ENCODE data around the gene SAMD11. TPM values are rescaled to one million over a fixed set of nuclear protein-coding genes. Genes with fewer than 3 reads are reported as not detected.
A peak's percentile ranks its signal among the peaks of the same experiment; 100 is the strongest.

The SAMD11 gene
- total RNA-seq, 2 experiments from 2014 or later: not detected

DNA sequence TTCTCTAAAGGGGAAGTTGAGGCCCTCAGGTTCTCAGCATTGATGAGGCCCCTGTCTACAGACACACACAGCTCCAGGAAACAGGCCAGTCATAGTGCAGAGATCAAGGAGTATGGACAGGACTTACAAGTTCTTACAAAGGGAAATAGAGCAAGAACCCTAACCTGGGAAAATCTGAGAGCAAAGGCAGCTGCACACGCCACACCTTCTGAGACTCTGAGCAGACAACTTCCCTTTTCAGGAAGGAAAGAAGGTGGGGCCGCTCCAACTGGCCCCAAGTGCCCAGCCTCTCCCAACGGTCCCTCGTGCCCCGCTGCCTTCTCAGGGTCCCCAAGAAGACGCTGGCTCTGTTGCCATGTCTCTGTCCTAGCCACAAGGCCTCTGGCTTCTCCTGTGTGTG lies 31.8 kb downstream of the SAMD11 start:
- H3K36me3 Mint-ChIP-seq (ENCODE audit: low read depth): peaks cover 39% of the 10 kb centered on the region
- H3K27me3 Mint-ChIP-seq: no peaks in the 10 kb centered on the region
- no peak overlapping the region for H3K27ac Mint-ChIP-seq
- H3K4me3 Mint-ChIP-seq: no peak overlapping the region
- intact Hi-C loops (cut with DNase I, micrococcal nuclease): no loop called here
- CTCF ChIA-PET: no interaction called here
- no peaks in the 10 kb centered on the region for H3K9me3 Mint-ChIP-seq (ENCODE audit: low read depth)
- H3K4me1 Mint-ChIP-seq: peaks cover 13% of the 10 kb centered on the region
- ATAC-seq: no peak
- DNase-seq: no peak
- POLR2A ChIA-PET: no interaction called here

DNA sequence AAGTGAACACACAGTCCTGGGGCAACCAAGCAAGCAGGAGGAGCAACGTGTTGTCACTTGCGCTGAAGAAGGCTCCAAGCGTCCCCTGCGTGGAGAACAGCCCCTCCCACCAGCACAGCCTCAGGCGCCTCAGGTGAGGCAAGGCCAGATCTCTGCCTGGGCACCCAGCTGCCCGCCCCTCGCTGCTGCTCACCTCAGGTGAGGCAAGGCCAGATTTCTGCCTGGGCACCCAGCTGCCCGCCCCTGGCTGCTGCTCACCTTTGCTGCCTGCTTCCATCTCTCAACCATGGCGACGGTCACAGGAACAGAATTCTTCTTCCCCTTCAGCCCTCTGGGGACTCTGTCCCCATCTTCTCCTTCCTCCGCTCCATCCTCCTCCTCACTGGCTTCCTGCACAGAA lies 32.9 kb downstream of the SAMD11 start:
- CTCF ChIA-PET: no interaction called here
- DNase-seq (no peak), ATAC-seq (no peak)
- POLR2A ChIA-PET: no interaction called here
- Mint-ChIP-seq H3K27me3 (no peaks in the 10 kb centered on the region), H3K9me3 (ENCODE audit: low read depth) (no peaks in the 10 kb centered on the region), H3K4me1 (peaks cover 17% of the 10 kb centered on the region), H3K36me3 (ENCODE audit: low read depth) (peaks cover 30% of the 10 kb centered on the region), H3K4me3 (no peak overlapping the region), H3K27ac (no peak overlapping the region)
- intact Hi-C loops (cut with DNase I, micrococcal nuclease): no loop called here

GRCh38 chr1:958823-959730 lies 35.4 kb downstream of the SAMD11 start, which contains the start of gene NOC2L:
NOC2L (minus strand) TSS chr1:959256; CDS start chr1:959240, 16 bp downstream.
- ATAC-seq (peak; percentile 86), DNase-seq (peak; percentile 98)
- intact Hi-C loops (cut with DNase I, micrococcal nuclease): loop anchor here in 1 of 2 experiments (1.0 kb wide), 5 partner anchors 42 to 349 kb away; partner anchors contain the start of genes C1orf159 and PUSL1
- H3K27ac Mint-ChIP-seq: peak within 1 kb of the TSS; percentile 63
- peaks cover 18% of the 10 kb centered on the region for H3K4me1 Mint-ChIP-seq
- POLR2A ChIA-PET: interaction anchor here (0.6 to 0.7 kb wide), 3 partner anchors 18 to 587 kb away, joined by 3 to 4 read pairs (median 3); partner anchors contain the start of gene MRPL20
- H3K4me3 Mint-ChIP-seq: peak within 1 kb of the TSS; percentile 82
- no peaks in the 10 kb centered on the region for H3K9me3 Mint-ChIP-seq (ENCODE audit: low read depth)
- no peaks in the 10 kb centered on the region for H3K27me3 Mint-ChIP-seq
- peaks cover 18% of the 10 kb centered on the region for H3K36me3 Mint-ChIP-seq (ENCODE audit: low read depth)
- CTCF ChIA-PET: interaction anchor here (1.1 kb wide), 1 partner anchor 24 kb away, joined by 3 read pairs; no protein-coding TSS in a partner anchor

DNA sequence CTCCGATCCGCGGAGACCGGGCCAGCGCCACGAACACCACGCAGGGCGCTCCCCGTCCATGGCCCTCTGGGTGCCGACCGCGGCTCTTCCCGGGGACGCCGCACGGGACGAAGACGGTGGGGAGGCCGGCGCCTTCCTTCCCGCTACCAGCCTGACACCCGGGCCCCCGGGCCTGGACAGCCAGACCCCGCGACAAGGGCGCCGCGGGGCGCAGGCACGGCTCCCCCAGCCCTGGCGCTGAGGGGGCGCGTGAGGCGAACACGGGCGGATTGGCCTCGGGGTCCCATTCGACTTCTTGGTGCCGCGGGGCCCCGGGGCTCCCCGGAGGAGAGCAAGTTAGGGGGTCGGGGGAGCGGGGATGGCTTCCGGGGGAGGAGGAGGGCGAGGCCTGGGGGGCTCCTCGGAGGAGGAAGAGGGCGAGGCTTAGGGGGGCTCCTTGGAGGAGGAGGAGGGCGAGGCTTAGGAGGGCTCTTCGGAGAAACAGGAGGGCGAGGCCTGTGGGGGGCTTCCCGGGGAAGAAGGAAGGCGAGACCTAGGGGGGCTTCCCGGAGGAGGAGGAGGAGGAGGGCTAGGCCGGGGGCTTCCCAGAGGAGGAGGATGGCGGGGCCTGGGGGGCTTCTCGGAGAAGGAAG lies 36.1 kb downstream of the SAMD11 start:
- H3K4me3 Mint-ChIP-seq: peak overlapping the region; percentile 82
- H3K36me3 Mint-ChIP-seq (ENCODE audit: low read depth): peaks cover 18% of the 10 kb centered on the region
- H3K9me3 Mint-ChIP-seq (ENCODE audit: low read depth): no peaks in the 10 kb centered on the region
- H3K27me3 Mint-ChIP-seq: no peaks in the 10 kb centered on the region
- H3K27ac Mint-ChIP-seq: no peak overlapping the region
- DNase-seq: no peak
- intact Hi-C loops (cut with DNase I, micrococcal nuclease): loop anchor here (1.0 to 10.0 kb wide), 7 partner anchors 41 to 348 kb away; partner anchors contain the start of genes AGRN (in 1 of the 2), C1orf159 (in 1 of the 2) and PUSL1 (in 1 of the 2)
- CTCF ChIA-PET: interaction anchor here (1.1 kb wide), 1 partner anchor 23 kb away, joined by 3 read pairs; no protein-coding TSS in a partner anchor
- peaks cover 18% of the 10 kb centered on the region for H3K4me1 Mint-ChIP-seq
- peak; percentile 2 for ATAC-seq
- POLR2A ChIA-PET: no interaction called here

DNA sequence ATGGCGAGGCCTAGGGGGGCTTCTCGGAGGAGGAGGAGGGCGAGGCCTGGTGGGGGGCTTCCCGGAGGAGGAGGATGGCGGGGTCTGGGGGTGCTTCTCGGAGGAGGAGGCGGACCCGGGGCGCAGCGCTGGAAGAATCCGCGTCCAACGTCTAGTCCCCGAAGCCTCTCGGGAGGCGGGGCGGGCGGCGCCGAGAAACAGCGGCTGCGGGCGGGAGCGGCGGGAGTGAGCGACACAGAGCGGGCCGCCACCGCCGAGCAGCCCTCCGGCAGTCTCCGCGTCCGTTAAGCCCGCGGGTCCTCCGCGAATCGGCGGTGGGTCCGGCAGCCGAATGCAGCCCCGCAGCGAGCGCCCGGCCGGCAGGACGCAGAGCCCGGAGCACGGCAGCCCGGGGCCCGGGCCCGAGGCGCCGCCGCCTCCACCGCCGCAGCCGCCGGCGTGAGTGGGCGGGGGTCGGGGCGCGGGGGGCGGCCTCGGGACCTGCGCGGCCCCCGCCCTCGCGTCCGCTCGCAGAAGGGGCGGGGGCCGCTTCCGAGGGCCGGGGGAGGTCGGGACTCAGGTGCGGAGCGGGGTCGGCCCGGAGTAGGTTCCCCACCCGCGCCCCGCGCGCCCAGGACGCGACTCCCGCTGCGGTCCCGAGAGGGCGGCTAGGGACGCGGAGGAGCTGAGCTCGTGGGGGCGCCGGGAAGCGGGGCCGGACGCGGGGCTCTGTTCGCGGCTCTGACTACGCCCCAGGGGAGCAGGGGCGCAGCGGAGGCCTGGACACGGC lies 36.8 kb downstream of the SAMD11 start, which contains the start of gene KLHL17:
TSS of gene KLHL17 (plus strand) at position 222 of the 769 bp plus-strand sequence. CDS start at position 332, 110 bp downstream.
- POLR2A ChIA-PET: no interaction called here
- CTCF ChIA-PET: no interaction called here
- intact Hi-C loops (cut with DNase I, micrococcal nuclease): loop anchor here (1.0 to 10.0 kb wide), 2 partner anchors 64 to 99 kb away; partner anchors contain the start of gene AGRN (in 1 of the 2)
- Mint-ChIP-seq H3K4me3 (peak within 1 kb of the TSS; percentile 82), H3K27ac (no peak within 1 kb of the TSS), H3K27me3 (no peaks in the 10 kb centered on the region), H3K4me1 (peaks cover 19% of the 10 kb centered on the region), H3K9me3 (ENCODE audit: low read depth) (no peaks in the 10 kb centered on the region), H3K36me3 (ENCODE audit: low read depth) (peaks cover 11% of the 10 kb centered on the region)
- peak; percentile 91 for DNase-seq
- peak; percentile 72 for ATAC-seq

DNA sequence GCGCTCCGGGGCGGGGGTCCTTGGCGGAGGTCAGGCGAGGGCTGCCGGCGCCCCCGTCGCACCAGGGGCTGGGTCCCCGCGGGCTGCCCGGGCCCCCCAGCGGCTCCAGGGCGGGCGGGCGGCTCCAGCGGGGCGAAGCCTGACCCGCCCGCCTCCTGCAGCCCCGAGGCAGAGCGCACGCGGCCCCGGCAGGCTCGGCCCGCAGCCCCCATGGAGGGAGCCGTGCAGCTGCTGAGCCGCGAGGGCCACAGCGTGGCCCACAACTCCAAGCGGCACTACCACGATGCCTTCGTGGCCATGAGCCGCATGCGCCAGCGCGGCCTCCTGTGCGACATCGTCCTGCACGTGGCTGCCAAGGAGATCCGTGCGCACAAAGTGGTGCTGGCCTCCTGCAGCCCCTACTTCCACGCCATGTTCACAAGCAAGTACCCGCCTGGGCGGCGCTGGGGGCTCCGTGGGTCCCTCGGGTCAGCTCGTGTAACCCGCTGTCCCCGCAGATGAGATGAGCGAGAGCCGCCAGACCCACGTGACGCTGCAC lies 37.5 kb downstream of the SAMD11 start:
- Mint-ChIP-seq H3K36me3 (ENCODE audit: low read depth) (peaks cover 10% of the 10 kb centered on the region), H3K27ac (no peak overlapping the region), H3K4me1 (peaks cover 23% of the 10 kb centered on the region), H3K9me3 (ENCODE audit: low read depth) (no peaks in the 10 kb centered on the region), H3K4me3 (peak overlapping the region; percentile 56), H3K27me3 (no peaks in the 10 kb centered on the region)
- POLR2A ChIA-PET: no interaction called here
- intact Hi-C loops (cut with DNase I, micrococcal nuclease): loop anchor here in 1 of 2 experiments (10.0 kb wide), 1 partner anchor 64 kb away; the partner anchor contains the start of gene AGRN
- DNase-seq (no peak), ATAC-seq (no peak)
- CTCF ChIA-PET: no interaction called here

- H3K9me3 Mint-ChIP-seq (ENCODE audit: low read depth): no peaks in the 10 kb centered on the region
- intact Hi-C loops (cut with DNase I, micrococcal nuclease): loop anchor here in 1 of 2 experiments (10.0 kb wide), 1 partner anchor 62 kb away; the partner anchor contains the start of gene AGRN
- H3K4me3 Mint-ChIP-seq: peak overlapping the region; percentile 56
- ChIA-PET CTCF (no interaction called here), POLR2A (no interaction called here)
- peaks cover 17% of the 10 kb centered on the region for H3K4me1 Mint-ChIP-seq
- H3K27me3 Mint-ChIP-seq: no peaks in the 10 kb centered on the region
- no peak for ATAC-seq
- no peak for DNase-seq
- H3K36me3 Mint-ChIP-seq (ENCODE audit: low read depth): peaks cover 2% of the 10 kb centered on the region
- no peak overlapping the region for H3K27ac Mint-ChIP-seq
Measured at GRCh38 chr1:962381-963300, 38.9 kb downstream of the SAMD11 start.

- peaks cover 12% of the 10 kb centered on the region for H3K4me1 Mint-ChIP-seq
- H3K4me3 Mint-ChIP-seq: no peak overlapping the region
- DNase-seq (no peak), ATAC-seq (no peak)
- no peak overlapping the region for H3K27ac Mint-ChIP-seq
- no peaks in the 10 kb centered on the region for H3K36me3 Mint-ChIP-seq (ENCODE audit: low read depth)
- H3K27me3 Mint-ChIP-seq: peaks cover under 1% of the 10 kb centered on the region
- H3K9me3 Mint-ChIP-seq (ENCODE audit: low read depth): no peaks in the 10 kb centered on the region
- ChIA-PET CTCF (interaction anchor here (0.9 kb wide), 1 partner anchor 43 kb away, joined by 4 read pairs; no protein-coding TSS in a partner anchor), POLR2A (no interaction called here)
- intact Hi-C loops (cut with DNase I, micrococcal nuclease): loop anchor here in 1 of 2 experiments (10.0 kb wide), 1 partner anchor 62 kb away; the partner anchor contains the start of gene AGRN
Measured at GRCh38 chr1:963301-963651, 39.6 kb downstream of the SAMD11 start.

GRCh38 chr1:963746-964525 lies 40.2 kb downstream of the SAMD11 start:
- ChIA-PET CTCF (interaction anchor here (0.9 kb wide), 1 partner anchor 43 kb away, joined by 4 read pairs; no protein-coding TSS in a partner anchor), POLR2A (no interaction called here)
- intact Hi-C loops (cut with DNase I, micrococcal nuclease): loop anchor here in 1 of 2 experiments (10.0 kb wide), 1 partner anchor 61 kb away; the partner anchor contains the start of gene AGRN
- Mint-ChIP-seq H3K9me3 (ENCODE audit: low read depth) (no peaks in the 10 kb centered on the region), H3K4me1 (peaks cover 10% of the 10 kb centered on the region), H3K27me3 (peaks cover 4% of the 10 kb centered on the region), H3K27ac (no peak overlapping the region), H3K4me3 (no peak overlapping the region), H3K36me3 (ENCODE audit: low read depth) (no peaks in the 10 kb centered on the region)
- DNase-seq (no peak), ATAC-seq (no peak)

All from activated CD4-positive, alpha-beta T cell treated with anti-CD3 and anti-CD28 coated beads for 36 hours (primary cell).